ENCODE measurements around the gene CCDC112.
"Not testable (repeated sequence)": the region's sequence is repeated elsewhere in the genome, so short reads cannot be mapped to it uniquely, and the experiment has no call there.

Gene CCDC112
- long read RNA-seq, donor 1, partial matches to known transcripts: 0 of 2 reads
- long read RNA-seq, donor 1, other reads (novel, unspliced or antisense): 0 of 2 reads
- long read RNA-seq, donor 2, partial matches to known transcripts: 0 of 1 reads
- long read RNA-seq, donor 2, other reads (novel, unspliced or antisense): 0 of 1 reads
- long read RNA-seq, donor 3, partial matches to known transcripts: 0 of 1 reads
- long read RNA-seq, donor 3, other reads (novel, unspliced or antisense): 0 of 1 reads
- long read RNA-seq, donor 4, partial matches to known transcripts: 0 of 1 reads
- long read RNA-seq, donor 4, other reads (novel, unspliced or antisense): 0 of 1 reads
- long read RNA-seq, donor 5, partial matches to known transcripts: 0 of 2 reads
- long read RNA-seq, donor 5, other reads (novel, unspliced or antisense): 0 of 2 reads
- long read RNA-seq, donor 6, partial matches to known transcripts: 0 of 1 reads
- long read RNA-seq, donor 6, other reads (novel, unspliced or antisense): 0 of 1 reads
- long read RNA-seq, donor 7, partial matches to known transcripts: 0 of 1 reads
- long read RNA-seq, donor 7, other reads (novel, unspliced or antisense): 0 of 1 reads
- long read RNA-seq, donor 8, partial matches to known transcripts: 0 of 4 reads
- long read RNA-seq, donor 8, other reads (novel, unspliced or antisense): 0 of 4 reads

- DNase-seq: peak; percentile 93
These were observed at the start of gene CCDC112 for GRCh38 chr5:115296124-115297022. CCDC112 (minus strand) TSS chr5:115296654; CDS start chr5:115296543, 111 bp downstream.

GRCh38 chr5:115345344-115345743 lies 48.9 kb upstream of the CCDC112 start:
- no peak for DNase-seq

- DNase-seq: no peak
These were observed 47.4 kb upstream of the CCDC112 start for GRCh38 chr5:115343855-115344254.

GRCh38 chr5:115342590-115343377 lies 46.3 kb upstream of the CCDC112 start:
- DNase-seq: no peak

GRCh38 chr5:115341745-115342144 lies 45.3 kb upstream of the CCDC112 start:
- DNase-seq: no peak

- no peak for DNase-seq
These were observed 42.4 kb upstream of the CCDC112 start for GRCh38 chr5:115338851-115339250.

GRCh38 chr5:115337882-115338281 lies 41.4 kb upstream of the CCDC112 start:
- no peak for DNase-seq

- no peak for DNase-seq
These were observed 40.5 kb upstream of the CCDC112 start for GRCh38 chr5:115336964-115337363.

- DNase-seq: no peak
These were observed 39.8 kb upstream of the CCDC112 start for GRCh38 chr5:115336201-115336720.

- DNase-seq: no peak
These were observed 38.8 kb upstream of the CCDC112 start for GRCh38 chr5:115335301-115335700.

- no peak for DNase-seq
These were observed 36.7 kb upstream of the CCDC112 start for GRCh38 chr5:115333164-115333563.

- DNase-seq: no peak
These were observed 34.4 kb upstream of the CCDC112 start for GRCh38 chr5:115330830-115331229.

GRCh38 chr5:115329475-115329874 lies 33.0 kb upstream of the CCDC112 start:
- no peak for DNase-seq

- DNase-seq: not testable (repeated sequence)
These were observed 32.3 kb upstream of the CCDC112 start for GRCh38 chr5:115328617-115329274.

GRCh38 chr5:115325296-115325959 lies 29.0 kb upstream of the CCDC112 start:
- DNase-seq: no peak

GRCh38 chr5:115324021-115324420 lies 27.6 kb upstream of the CCDC112 start:
- DNase-seq: no peak

- no peak for DNase-seq
These were observed 26.3 kb upstream of the CCDC112 start for GRCh38 chr5:115322729-115323128.

- DNase-seq: no peak
These were observed 24.9 kb upstream of the CCDC112 start for GRCh38 chr5:115321309-115321708.

GRCh38 chr5:115320515-115320914 lies 24.1 kb upstream of the CCDC112 start:
- no peak for DNase-seq

- no peak for DNase-seq
These were observed 23.6 kb upstream of the CCDC112 start for GRCh38 chr5:115320006-115320405.
